GM12878 (cell line): ENCODE results near the gene PTCD3. TPM values are rescaled to one million over a fixed set of nuclear protein-coding genes. Genes with fewer than 3 reads are reported as not detected.

ENCODE experiments used
- ATAC-seq: fragments of 200-7000 bp; cut with Tn5 transposase; 3 replicates; pipeline ENCODE4 v1.9.1; 2020; ENCODE audit warnings: mild to moderate bottlenecking, moderate library complexity
- BruUV-seq: library from RNA; stranded (reverse); fragments of 400-500 nt; replicated peaks from 2 replicates; lab custom pipeline; 2021; lab: Mats Ljungman, UMichigan
- CTCF ChIA-PET: fragments of 300-600 bp; sonication (Branson Sonifier 250); formaldehyde crosslinking; extraction: SDS; loops from one replicate; lab custom pipeline; 2021; ENCODE audit warnings: inconsistent platforms; lab: Yijun Ruan, JAX
- POLR2A ChIA-PET: fragments of 350-600 bp; formaldehyde crosslinking; extraction: SDS; loops from one replicate; lab custom pipeline; 2021; ENCODE audit warnings: inconsistent platforms; lab: Charles Lee
- RAD21 ChIA-PET: fragments of 300-600 bp; sonication (Branson Sonifier 250); formaldehyde crosslinking; loops from one replicate; lab custom pipeline; 2023; ENCODE audit warnings: antibody characterized with exemption; ENCODE audit not compliant: unreplicated experiment; lab: Charles Lee
- SMC1A ChIA-PET: fragments of 300-600 bp; sonication (Branson Sonifier 250); formaldehyde crosslinking; loops from one replicate; lab custom pipeline; 2023; ENCODE audit not compliant: unreplicated experiment, uncharacterized antibody; lab: Charles Lee
- DNase-seq: peaks from one replicate; pipeline ENCODE4 v3.0.0-alpha.2; 2011; ENCODE audit warnings: low read depth, low spot score
- FAIRE-seq: peaks from 3 replicates; lab custom pipeline; 2011; peaks lifted over from hg19 to GRCh38; lab: Jason Lieb, UNC
- H2AFZ ChIP-seq: 2 replicates; pipeline ENCODE4 v1.6.0; 2011; ENCODE audit warnings: low read depth, low read length, control low read depth; ENCODE audit not compliant: control insufficient read depth
- H3K27ac ChIP-seq: 2 replicates; pipeline ENCODE4 v1.5.1; 2011; ENCODE audit warnings: control low read depth; ENCODE audit not compliant: control insufficient read depth, insufficient read depth
- H3K27me3 ChIP-seq, 2 experiments: replicated peaks in 1 of 2; 2 replicates each; pipeline versions ENCODE4 v1.6.0 to v1.6.1; 2011; ENCODE audit warnings: low read length in 1 of 2; ENCODE audit not compliant: control insufficient read depth in 2 of 2, insufficient read depth in 2 of 2
- H3K36me3 ChIP-seq, 2 experiments: 2 replicates each; pipeline ENCODE4 v1.5.1; 2011; ENCODE audit warnings: low read length in 1 of 2; ENCODE audit not compliant: control insufficient read depth in 2 of 2, insufficient read depth in 2 of 2
- H3K4me1 ChIP-seq: 2 replicates; pipeline ENCODE4 v1.6.1; 2011; ENCODE audit warnings: mild to moderate bottlenecking, low read length, moderate library complexity, mixed read lengths; ENCODE audit not compliant: control insufficient read depth, insufficient read depth
- H3K4me2 ChIP-seq: 2 replicates; pipeline ENCODE4 v1.6.0; 2011; ENCODE audit warnings: control low read depth; ENCODE audit not compliant: control insufficient read depth, insufficient read depth
- H3K4me3 ChIP-seq: fragments of 200-600 bp; sonication (generic); 2 replicates; pipeline ENCODE4 v1.5.1; 2016
- H3K79me2 ChIP-seq: 2 replicates; pipeline ENCODE4 v1.6.0; 2011; ENCODE audit warnings: low read length; ENCODE audit not compliant: control insufficient read depth, insufficient read depth
- H3K9ac ChIP-seq: 2 replicates; pipeline ENCODE4 v1.8.0; 2011; ENCODE audit warnings: low read length, control low read depth, mixed read lengths; ENCODE audit not compliant: control insufficient read depth, insufficient read depth
- H3K9me3 ChIP-seq: replicated peaks from 3 replicates; pipeline ENCODE4 v1.5.1; 2011; ENCODE audit warnings: mild to moderate bottlenecking, low read length; ENCODE audit not compliant: control insufficient read depth, insufficient read depth
- H4K20me1 ChIP-seq: 2 replicates; pipeline ENCODE4 v1.6.0; 2011; ENCODE audit not compliant: control insufficient read depth, insufficient read depth
- ATF7 ChIP-seq: fragments of 450-650 bp; IDR thresholded peaks from 2 replicates; pipeline ENCODE4 v1.6.1; 2016; ENCODE audit warnings: low read depth, mild to moderate bottlenecking
- ESRRA ChIP-seq: IDR thresholded peaks from 2 replicates; pipeline ENCODE4 v1.6.1; 2012; ENCODE audit warnings: mild to moderate bottlenecking, low read length, improper control_type of control experiment
- MTA2 ChIP-seq: fragments of 450-650 bp; IDR thresholded peaks from 2 replicates; pipeline ENCODE4 v1.6.1; 2016; ENCODE audit warnings: low read depth, mild to moderate bottlenecking, moderate library complexity
- NR2C1 ChIP-seq: fragments of 450-650 bp; IDR thresholded peaks from 2 replicates; pipeline ENCODE4 v1.6.1; 2017; ENCODE audit warnings: antibody characterized with exemption, mild to moderate bottlenecking, moderate library complexity
- STAT3 ChIP-seq: IDR thresholded peaks from 2 replicates; pipeline ENCODE4 v1.6.1; 2011; ENCODE audit warnings: low read depth, low read length, improper control_type of control experiment
- ZNF207 ChIP-seq: fragments of 450-650 bp; IDR thresholded peaks from 2 replicates; pipeline ENCODE4 v1.6.1; 2014; ENCODE audit warnings: antibody characterized with exemption, mild to moderate bottlenecking, borderline replicate concordance
- WGBS: methylation state at CpG from one replicate; pipeline ENCODE4 v1.1.6; 2016; ENCODE audit warnings: low lambda C conversion rate; ENCODE audit not compliant: insufficient replicate concordance, insufficient coverage; ENCODE audit errors: missing lambda C conversion rate; 5-methylcytosine and 5-hydroxymethylcytosine counted together
- in situ Hi-C: fragments of 300-500 bp; cut with MboI; formaldehyde crosslinking; loops from 9 replicates; pipeline ENCODE4 v1.14.3; 2018; ENCODE audit warnings: mixed read lengths
- intact Hi-C: fragments of 100-400 bp; cut with micrococcal nuclease; formaldehyde crosslinking; loops from one replicate; pipeline ENCODE4 v1.14.2; 2022; ENCODE audit not compliant: unreplicated experiment
- polyA plus RNA-seq, 11 experiments: library from polyadenylated mRNA; depleted of rRNA in 4 of 11; unstranded in 6 of 11; stranded (reverse) in 5 of 11; fragments of >200 nt; fragmentation: Nextera tagmentation in 4 of 11; fragmentation: Illumina TruSeq in 1 of 11; extraction: Ambion mirVana in 4 of 11; extraction: Trizol in 1 of 11; gene quantifications; 1 replicate in 1 of 11; 2 replicates in 10 of 11; pipeline versions ENCODE4 v1.2.1 to v1.2.3, GENCODE V29; 2011 to 2016; ENCODE audit warnings: inconsistent platforms in 2 of 11, missing spikeins in 2 of 11, low read depth in 1 of 11
- total RNA-seq, 4 experiments: library from RNA; depleted of rRNA in 3 of 4; stranded (reverse); fragments of >200 nt in 3 of 4; fragmentation: Illumina TruSeq in 1 of 4; extraction: Trizol in 1 of 4; gene quantifications; 2 replicates each; pipeline versions ENCODE4 v1.2.1 to v1.2.3, GENCODE V29; 2013 to 2021
- TF ChIP-seq, protein P1 (sequence below): fragments of 450-650 bp; IDR thresholded peaks from 2 replicates; pipeline ENCODE4 v1.6.1; 2018; ENCODE audit warnings: mild to moderate bottlenecking, low read depth, moderate library complexity; ENCODE audit not compliant: partially characterized antibody
- TF ChIP-seq, protein P2 (sequence below): fragments of 450-650 bp; IDR thresholded peaks from 2 replicates; pipeline ENCODE4 v1.6.1; 2016; ENCODE audit warnings: mild to moderate bottlenecking
- TF ChIP-seq, protein P3 (sequence below): IDR thresholded peaks from 2 replicates; pipeline ENCODE4 v1.6.1; 2011; ENCODE audit warnings: mild to moderate bottlenecking, low read depth, low read length, moderate library complexity; ENCODE audit not compliant: insufficient replicate concordance
- TF ChIP-seq, protein P4 (sequence below): fragments of 450-650 bp; IDR thresholded peaks from 2 replicates; pipeline ENCODE4 v1.6.1; 2017; ENCODE audit warnings: mild to moderate bottlenecking, moderate library complexity

PTCD3 gene
- total and polyA plus RNA-seq, 10 of the 15 experiments (the other 5 are each of a cell fraction or from before 2014, with no cell fraction given), result 44.7 to 177 (median 127) TPM

DNA sequence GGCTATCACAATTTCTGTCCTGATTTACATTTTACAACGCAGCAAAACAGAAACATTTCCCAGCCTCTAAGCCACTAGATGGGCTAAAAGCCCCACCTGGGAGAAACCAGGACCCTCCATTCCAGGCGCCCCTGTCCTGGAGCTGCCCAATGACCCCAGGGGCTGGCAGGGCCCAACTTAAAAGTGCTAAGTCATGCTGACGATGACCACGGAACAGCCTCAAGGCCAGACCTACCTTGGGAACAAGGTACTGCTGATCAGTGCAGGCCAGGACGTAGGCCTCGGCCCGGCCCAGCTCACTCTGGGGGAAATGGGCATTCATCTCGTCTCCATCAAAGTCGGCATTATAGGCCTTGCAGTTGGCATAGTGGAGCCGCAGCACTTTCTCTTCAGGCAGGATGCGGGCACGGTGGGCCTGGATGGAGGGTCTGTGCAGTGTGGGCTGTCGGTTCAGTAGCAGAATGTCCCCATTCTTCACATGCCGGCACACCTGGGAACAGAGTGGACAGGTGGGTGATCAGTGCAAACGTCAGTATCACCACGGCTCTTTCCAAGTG lies 36.2 kb upstream of the PTCD3 start:
- POLR2A ChIA-PET, result interaction anchor here (0.6 to 1.1 kb wide), 2 partner anchors 14 to 34 kb away, joined by 3 read pairs; no protein-coding TSS in a partner anchor
- no peaks in the 10 kb centered on the region for H3K79me2 ChIP-seq
- FAIRE-seq, result no peak
- no peak for DNase-seq
- peaks cover 6% of the 10 kb centered on the region for H3K4me1 ChIP-seq
- BruUV-seq, result no TSS peak
- RAD21 ChIA-PET, result interaction anchor here (2.2 kb wide), 1 partner anchor 34 kb away, joined by 9 read pairs; no protein-coding TSS in a partner anchor
- peaks cover 29% of the 10 kb centered on the region in 2 experiments for H3K36me3 ChIP-seq
- in situ Hi-C loops (loop anchor here (10.0 kb wide), 1 partner anchor 335 kb away; no protein-coding TSS in a partner anchor), intact Hi-C loops (no loop called here)
- ATAC-seq, result no peak
- no peaks in the 10 kb centered on the region; the same call in 2 of the 3 replicates for H3K9me3 ChIP-seq
- H3K27me3 ChIP-seq, result no peaks in the 10 kb centered on the region
- TF ChIP-seq, protein P1, sequence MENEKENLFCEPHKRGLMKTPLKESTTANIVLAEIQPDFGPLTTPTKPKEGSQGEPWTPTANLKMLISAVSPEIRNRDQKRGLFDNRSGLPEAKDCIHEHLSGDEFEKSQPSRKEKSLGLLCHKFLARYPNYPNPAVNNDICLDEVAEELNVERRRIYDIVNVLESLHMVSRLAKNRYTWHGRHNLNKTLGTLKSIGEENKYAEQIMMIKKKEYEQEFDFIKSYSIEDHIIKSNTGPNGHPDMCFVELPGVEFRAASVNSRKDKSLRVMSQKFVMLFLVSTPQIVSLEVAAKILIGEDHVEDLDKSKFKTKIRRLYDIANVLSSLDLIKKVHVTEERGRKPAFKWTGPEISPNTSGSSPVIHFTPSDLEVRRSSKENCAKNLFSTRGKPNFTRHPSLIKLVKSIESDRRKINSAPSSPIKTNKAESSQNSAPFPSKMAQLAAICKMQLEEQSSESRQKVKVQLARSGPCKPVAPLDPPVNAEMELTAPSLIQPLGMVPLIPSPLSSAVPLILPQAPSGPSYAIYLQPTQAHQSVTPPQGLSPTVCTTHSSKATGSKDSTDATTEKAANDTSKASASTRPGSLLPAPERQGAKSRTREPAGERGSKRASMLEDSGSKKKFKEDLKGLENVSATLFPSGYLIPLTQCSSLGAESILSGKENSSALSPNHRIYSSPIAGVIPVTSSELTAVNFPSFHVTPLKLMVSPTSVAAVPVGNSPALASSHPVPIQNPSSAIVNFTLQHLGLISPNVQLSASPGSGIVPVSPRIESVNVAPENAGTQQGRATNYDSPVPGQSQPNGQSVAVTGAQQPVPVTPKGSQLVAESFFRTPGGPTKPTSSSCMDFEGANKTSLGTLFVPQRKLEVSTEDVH, result no peak
- TF ChIP-seq, protein P2, sequence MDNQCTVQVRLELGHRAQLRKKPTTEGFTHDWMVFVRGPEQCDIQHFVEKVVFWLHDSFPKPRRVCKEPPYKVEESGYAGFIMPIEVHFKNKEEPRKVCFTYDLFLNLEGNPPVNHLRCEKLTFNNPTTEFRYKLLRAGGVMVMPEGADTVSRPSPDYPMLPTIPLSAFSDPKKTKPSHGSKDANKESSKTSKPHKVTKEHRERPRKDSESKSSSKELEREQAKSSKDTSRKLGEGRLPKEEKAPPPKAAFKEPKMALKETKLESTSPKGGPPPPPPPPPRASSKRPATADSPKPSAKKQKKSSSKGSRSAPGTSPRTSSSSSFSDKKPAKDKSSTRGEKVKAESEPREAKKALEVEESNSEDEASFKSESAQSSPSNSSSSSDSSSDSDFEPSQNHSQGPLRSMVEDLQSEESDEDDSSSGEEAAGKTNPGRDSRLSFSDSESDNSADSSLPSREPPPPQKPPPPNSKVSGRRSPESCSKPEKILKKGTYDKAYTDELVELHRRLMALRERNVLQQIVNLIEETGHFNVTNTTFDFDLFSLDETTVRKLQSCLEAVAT, result no peak
- no peak for TF ChIP-seq ATF7
- TF ChIP-seq MTA2, result no peak
- TF ChIP-seq ZNF207, result no peak
- TF ChIP-seq ESRRA, result no peak
- TF ChIP-seq, protein P3, sequence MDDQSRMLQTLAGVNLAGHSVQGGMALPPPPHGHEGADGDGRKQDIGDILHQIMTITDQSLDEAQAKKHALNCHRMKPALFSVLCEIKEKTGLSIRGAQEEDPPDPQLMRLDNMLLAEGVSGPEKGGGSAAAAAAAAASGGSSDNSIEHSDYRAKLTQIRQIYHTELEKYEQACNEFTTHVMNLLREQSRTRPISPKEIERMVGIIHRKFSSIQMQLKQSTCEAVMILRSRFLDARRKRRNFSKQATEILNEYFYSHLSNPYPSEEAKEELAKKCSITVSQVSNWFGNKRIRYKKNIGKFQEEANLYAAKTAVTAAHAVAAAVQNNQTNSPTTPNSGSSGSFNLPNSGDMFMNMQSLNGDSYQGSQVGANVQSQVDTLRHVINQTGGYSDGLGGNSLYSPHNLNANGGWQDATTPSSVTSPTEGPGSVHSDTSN, result no peak
- TF ChIP-seq, protein P4, sequence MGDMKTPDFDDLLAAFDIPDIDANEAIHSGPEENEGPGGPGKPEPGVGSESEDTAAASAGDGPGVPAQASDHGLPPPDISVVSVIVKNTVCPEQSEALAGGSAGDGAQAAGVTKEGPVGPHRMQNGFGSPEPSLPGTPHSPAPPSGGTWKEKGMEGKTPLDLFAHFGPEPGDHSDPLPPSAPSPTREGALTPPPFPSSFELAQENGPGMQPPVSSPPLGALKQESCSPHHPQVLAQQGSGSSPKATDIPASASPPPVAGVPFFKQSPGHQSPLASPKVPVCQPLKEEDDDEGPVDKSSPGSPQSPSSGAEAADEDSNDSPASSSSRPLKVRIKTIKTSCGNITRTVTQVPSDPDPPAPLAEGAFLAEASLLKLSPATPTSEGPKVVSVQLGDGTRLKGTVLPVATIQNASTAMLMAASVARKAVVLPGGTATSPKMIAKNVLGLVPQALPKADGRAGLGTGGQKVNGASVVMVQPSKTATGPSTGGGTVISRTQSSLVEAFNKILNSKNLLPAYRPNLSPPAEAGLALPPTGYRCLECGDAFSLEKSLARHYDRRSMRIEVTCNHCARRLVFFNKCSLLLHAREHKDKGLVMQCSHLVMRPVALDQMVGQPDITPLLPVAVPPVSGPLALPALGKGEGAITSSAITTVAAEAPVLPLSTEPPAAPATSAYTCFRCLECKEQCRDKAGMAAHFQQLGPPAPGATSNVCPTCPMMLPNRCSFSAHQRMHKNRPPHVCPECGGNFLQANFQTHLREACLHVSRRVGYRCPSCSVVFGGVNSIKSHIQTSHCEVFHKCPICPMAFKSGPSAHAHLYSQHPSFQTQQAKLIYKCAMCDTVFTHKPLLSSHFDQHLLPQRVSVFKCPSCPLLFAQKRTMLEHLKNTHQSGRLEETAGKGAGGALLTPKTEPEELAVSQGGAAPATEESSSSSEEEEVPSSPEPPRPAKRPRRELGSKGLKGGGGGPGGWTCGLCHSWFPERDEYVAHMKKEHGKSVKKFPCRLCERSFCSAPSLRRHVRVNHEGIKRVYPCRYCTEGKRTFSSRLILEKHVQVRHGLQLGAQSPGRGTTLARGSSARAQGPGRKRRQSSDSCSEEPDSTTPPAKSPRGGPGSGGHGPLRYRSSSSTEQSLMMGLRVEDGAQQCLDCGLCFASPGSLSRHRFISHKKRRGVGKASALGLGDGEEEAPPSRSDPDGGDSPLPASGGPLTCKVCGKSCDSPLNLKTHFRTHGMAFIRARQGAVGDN, result no peak
- no peak for TF ChIP-seq STAT3
- TF ChIP-seq NR2C1, result no peak
- SMC1A ChIA-PET, result interaction anchor here (1.0 kb wide), 1 partner anchor 243 kb away, joined by 3 read pairs; no protein-coding TSS in a partner anchor
- H3K27ac ChIP-seq, result no peak overlapping the region
- no peak overlapping the region for H3K4me3 ChIP-seq
- CTCF ChIA-PET, result interaction anchor here (1.1 to 2.5 kb wide), 4 partner anchors 10 to 256 kb away, joined by 4 to 12 read pairs (median 4); no protein-coding TSS in a partner anchor
- WGBS, result 99% methylated on average over 16 of the region's 16 CpGs
- no peaks in the 10 kb centered on the region for H4K20me1 ChIP-seq
- no peak overlapping the region for H3K9ac ChIP-seq
- H2AFZ ChIP-seq, result no peak overlapping the region
- H3K4me2 ChIP-seq, result no peak overlapping the region
